Amniotic stem cell (primary cell): Measurements from ENCODE around the gene TMC8.
"Not testable (repeated sequence)": the region's sequence is repeated elsewhere in the genome, so short reads cannot be mapped to it uniquely, and the experiment has no call there.

Source experiments
- DNase-seq: peaks from one replicate; lab custom pipeline; 2025; lab: John Stamatoyannopoulos, UW

TMC8 gene

DNA sequence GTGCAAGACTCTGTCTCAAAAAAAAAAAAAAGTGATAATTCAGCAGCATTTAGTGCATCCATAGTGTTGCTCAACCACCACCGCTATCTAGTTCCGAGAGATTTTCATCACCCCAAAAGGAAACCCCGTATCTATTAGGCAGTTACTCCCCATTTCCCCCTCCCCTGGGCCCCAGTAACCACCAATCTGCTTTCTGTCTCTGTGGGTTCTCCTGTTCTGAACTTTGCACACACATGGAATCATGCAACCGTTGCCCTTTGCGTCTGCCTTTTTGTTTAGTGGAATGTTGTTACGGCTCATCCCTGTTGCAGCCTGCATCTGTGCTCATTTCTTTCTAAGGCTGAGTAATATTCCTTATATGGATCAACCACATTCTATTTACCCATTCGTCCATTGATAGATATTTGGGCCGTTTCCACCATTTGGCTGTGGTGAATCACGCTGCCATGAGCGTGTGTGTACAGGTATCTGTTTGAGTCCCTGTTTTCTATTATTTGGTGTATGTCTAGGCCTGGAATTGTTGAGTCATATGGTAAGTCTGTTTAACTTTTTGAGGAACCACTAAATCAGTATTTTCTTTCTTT, 29.1 kb downstream of the TMC8 start:
- DNase-seq: no peak

DNA sequence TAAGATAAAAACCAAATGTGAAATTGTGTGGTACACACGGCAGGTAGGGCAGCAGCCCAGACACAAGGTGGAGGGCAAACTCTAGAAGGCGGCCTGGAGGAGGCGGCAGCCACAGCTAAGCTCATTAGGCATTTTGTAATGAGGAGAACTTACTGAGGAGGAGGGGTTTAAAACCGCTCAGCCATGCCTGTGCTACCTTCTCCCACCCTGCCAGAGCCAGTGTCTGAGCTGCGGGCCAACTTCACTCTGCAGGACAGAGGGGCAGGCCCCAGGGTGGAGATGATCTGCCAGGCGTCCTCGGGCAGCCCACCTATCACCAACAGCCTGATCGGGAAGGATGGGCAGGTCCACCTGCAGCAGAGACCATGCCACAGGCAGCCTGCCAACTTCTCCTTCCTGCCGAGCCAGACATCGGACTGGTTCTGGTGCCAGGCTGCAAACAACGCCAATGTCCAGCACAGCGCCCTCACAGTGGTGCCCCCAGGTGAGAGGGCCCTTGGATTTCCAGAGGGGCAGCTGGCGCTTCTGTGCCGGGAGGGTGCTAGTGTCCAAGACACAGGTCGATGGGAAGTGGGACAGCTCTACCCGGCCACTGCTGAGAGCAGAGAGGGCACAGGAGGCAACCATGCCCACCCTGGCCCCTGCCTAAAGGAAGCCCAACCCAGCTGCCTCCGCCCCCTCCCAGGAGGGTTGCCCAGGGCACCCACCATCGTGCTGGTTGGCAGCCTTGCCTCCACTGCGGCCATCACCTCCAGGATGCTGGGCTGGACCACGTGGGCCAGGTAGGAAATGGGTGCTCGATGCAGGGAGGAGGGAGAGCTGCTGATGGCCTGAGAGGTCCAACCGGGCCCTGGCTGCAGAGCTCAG, 33.5 kb downstream of the TMC8 start:
- DNase-seq: no peak

DNA sequence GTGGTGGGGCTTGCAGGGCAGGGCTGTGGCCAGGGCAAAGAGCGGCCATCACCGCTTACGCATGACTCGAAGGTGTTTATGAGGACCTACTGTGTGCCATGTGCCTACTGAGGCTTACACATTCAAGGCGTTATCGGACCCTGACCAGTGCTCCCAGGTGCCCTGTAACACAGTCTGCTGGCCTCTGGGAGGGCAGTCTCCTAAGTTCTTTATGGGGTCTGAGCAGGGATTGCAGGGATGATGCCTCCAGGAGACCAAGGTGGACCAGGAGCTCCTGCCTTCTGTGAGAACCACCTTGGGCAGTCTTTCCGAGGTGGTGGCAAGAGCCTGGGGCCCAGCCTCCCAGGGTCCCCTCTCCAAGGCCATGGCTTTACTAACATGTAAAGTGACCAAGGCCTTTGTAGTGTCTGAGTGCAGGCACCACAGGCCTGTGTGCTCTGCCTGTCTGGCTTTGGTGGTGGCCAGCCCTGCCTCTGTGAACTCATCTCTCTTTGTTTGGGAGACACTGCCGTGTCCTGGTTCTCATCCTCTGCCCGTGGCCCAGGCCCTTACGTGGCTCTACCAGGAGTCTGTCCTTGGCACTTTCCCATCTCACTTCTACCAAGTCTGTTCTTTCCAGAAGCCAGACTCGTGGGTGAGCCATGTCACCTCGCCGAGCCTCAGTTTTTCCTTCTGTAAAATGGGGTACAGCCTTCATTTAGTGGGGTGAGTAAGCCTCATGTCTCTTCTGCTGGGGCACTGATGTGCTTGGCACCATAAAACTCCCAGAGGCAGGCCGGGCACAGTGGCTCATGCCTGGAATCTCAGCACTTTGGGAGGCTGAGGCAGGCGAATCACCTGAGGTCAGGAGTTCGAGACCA, 34.4 kb downstream of the TMC8 start:
- DNase-seq: no peak

DNA sequence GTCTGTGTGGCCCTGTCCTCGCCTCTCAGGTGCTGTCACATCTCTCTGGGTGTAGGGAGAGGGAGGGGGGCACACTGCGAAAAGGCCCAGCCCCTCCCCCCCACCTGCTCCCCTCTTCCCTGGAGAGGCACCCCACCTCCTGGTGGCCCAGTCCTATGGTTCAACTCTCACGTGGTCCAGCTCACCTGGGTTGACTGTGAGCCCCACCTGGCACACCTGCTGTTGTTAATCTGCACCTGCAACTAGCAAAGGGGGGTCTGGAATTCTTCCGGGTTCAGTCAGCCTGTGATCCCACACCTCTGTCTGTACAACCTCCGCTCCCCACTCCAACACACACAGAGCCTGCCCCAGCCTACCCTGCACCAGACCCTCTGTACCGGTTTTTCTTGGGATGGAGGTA, 35.8 kb downstream of the TMC8 start:
- DNase-seq: no peak

DNA sequence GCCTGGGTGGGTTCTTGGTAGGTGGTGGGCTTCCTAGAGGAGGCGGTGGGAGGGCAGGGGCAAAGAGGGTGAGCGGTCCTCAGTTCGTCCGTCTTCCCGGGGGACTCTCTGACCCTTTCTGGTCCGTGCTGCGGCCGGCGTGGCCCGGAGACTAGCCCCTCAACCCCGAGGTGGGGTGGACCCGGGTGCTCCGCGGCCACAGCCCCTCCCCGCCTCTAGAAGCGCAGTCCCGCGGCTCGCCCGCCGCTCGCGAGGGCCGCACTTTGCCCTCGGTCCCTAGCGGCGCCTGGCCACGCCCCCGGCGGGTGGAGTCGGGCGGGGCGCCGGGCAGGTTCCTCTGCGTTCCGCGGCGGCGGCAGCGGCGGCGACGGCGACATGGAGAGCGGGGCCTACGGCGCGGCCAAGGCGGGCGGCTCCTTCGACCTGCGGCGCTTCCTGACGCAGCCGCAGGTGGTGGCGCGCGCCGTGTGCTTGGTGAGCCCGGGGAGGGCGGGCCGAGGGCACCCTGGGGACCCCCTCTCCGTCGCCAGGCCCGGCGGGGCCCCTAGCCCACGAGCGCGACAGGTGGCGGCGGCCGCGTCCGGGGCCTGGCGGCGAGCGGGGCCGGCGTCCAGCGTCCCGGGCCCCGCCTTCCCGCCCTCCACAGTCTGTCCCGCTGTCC, 37.8 kb downstream of the TMC8 start, which contains the start of gene SYNGR2:
Gene SYNGR2 (plus strand): TSS at position 340 of the 661 bp plus-strand sequence. CDS start 36 bp downstream, at position 376.
- DNase-seq: no peak

DNA sequence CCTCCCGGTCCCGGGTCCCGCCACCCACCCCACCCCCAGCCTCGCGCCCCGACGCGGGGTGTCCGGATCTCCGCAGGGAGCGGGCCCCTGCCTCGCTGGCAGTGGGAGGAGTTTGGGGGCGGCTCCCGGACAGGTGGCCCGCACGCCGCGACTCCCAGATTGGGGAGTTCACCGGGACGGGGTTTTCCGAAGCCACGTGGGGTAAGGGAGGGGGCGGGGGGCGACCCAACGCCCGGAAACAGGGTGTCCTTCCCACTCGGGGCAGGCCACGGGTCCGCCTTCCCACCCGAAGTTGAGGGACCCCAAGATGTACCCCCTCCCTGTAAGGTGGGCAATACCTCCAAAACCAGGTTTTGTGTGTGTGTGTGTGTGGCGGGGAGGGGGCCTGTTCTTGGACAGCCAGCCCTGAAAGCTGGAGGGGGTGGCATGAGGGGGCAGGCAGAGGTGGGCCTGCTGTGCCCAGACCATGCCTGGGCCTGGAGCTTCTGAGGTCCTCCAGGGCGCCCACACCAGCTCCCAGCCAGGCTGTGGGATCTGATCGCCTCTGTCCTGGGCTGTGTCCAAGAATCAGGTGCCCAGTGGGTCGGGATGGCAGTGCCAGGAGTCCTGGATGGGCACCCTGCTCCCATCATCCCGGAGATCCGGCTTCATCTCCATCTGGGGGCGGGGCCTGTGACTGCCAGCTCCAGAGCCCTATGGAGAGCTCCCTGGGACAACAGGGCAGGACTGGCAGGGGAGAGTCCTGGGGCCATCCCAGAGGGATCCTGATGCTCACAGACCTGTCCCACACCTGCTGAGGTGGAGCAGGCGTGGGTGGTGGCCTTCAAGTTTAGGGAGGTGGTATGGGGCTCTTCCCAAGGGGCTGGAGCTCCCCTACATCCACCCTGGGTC, 38.6 kb downstream of the TMC8 start:
- DNase-seq: peak; percentile 24

DNA sequence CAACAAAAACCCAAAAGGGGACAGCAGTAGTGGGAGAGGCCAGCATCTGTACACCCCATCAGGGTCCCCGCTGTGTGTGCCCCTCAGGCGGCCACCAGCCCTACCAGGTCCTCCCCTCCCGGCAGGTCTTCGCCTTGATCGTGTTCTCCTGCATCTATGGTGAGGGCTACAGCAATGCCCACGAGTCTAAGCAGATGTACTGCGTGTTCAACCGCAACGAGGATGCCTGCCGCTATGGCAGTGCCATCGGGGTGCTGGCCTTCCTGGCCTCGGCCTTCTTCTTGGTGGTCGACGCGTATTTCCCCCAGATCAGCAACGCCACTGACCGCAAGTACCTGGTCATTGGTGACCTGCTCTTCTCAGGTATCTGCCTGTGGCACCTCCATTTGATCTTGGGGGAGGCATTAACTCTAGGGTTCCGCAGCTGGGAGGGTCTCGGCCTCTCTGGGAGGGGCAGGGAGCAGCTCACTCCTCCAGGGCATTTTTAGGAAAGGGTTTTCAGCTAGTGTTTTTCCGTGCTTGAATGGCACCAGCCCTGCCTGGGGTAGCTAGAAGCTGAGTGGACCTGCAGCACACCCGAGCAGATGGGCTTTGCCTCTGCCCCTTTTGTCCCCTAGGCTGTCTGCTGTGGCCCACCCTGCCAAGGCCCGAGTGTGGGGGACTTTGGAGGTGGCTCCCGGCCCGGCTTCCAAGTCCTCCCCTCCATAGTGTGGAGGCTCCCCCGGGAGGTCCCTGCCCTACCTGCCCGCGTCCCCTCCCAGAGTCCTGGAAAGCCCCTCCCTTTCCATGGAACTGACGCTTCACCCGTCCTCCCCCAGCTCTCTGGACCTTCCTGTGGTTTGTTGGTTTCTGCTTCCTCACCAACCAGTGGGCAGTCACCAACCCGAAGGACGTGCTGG, 40.4 kb downstream of the TMC8 start:
- no peak for DNase-seq

DNA sequence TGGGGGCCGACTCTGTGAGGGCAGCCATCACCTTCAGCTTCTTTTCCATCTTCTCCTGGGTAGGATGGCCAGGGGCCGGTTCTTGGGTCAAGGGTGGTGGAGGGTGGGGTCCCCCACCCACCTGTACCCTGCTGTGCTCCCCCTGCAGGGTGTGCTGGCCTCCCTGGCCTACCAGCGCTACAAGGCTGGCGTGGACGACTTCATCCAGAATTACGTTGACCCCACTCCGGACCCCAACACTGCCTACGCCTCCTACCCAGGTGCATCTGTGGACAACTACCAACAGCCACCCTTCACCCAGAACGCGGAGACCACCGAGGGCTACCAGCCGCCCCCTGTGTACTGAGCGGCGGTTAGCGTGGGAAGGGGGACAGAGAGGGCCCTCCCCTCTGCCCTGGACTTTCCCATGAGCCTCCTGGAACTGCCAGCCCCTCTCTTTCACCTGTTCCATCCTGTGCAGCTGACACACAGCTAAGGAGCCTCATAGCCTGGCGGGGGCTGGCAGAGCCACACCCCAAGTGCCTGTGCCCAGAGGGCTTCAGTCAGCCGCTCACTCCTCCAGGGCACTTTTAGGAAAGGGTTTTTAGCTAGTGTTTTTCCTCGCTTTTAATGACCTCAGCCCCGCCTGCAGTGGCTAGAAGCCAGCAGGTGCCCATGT, 41.1 kb downstream of the TMC8 start:
- not testable (repeated sequence) for DNase-seq

DNA sequence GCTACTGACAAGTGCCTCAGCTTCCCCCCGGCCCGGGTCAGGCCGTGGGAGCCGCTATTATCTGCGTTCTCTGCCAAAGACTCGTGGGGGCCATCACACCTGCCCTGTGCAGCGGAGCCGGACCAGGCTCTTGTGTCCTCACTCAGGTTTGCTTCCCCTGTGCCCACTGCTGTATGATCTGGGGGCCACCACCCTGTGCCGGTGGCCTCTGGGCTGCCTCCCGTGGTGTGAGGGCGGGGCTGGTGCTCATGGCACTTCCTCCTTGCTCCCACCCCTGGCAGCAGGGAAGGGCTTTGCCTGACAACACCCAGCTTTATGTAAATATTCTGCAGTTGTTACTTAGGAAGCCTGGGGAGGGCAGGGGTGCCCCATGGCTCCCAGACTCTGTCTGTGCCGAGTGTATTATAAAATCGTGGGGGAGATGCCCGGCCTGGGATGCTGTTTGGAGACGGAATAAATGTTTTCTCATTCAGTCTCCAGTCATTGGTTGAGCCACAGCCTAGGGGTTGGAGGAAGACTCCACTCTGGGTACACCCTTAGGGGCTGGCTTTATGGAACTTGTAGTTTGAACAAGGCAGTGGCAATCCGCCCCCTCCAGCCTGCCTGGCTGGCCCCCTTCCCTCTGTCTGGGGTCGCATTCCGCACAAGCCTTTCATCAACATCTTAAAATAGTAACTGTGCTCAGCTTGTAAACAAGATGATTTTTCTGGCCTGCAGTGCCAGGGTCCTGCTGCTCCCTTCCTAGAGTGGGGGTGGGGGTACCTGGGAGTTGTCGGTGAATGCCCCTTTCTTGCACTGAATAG, 41.9 kb downstream of the TMC8 start:
- no peak for DNase-seq

DNA sequence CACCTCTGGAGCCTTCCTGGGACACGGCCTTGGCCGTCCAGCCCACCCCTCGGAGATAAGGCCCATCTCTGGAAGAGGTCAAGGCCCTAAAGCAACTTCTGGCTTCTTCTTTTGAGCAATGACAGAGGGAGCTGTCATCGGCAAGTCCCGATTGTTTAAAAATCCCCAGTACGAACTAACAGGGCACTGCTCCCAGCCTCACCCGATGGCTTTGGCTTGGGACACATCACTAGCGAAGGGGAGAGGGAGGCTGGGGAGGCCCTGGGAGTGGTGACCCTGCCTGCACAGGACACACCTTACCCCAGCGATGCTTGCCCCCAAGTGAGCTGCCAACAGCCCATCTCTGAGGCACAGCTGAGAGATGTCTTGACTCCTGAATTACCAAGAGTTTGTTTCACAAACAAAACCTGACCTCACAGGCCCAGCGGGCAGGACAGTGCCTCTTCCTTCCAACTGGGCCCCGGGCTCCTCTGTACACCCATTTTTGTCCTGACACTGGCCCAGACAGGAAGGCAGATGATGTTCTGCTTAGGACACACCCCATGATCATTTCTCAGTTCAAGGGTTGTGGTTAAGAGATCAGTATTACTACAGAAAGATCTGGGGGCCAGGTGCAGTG, 42.6 kb downstream of the TMC8 start:
- no peak for DNase-seq

DNA sequence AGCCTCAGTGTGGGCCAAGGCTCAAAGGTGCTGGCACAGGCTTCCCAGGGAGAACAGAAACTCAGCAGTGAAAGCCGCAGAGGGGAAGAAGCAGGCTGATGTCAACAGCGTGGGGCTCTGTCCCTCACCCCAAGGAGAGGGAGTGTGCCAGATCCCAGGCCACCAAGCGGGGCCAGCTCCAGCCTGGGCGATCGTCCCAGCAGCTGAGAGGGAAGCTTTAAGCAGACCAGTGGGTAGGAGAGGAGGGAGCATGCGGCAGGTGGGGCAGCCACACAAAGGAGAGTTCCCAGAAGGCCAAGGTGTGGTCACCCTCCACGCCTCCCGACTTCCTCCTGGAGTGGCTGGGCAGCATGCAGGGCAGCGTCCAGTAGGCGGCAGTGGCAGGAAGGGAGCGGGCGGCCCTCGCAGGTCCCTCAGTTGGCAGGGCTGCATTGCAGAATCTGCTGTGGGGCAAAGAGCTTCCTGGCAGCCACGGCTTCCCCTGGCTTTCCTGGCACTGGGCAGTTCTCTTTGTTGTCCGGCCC, 43.8 kb downstream of the TMC8 start:
- DNase-seq: no peak

DNA sequence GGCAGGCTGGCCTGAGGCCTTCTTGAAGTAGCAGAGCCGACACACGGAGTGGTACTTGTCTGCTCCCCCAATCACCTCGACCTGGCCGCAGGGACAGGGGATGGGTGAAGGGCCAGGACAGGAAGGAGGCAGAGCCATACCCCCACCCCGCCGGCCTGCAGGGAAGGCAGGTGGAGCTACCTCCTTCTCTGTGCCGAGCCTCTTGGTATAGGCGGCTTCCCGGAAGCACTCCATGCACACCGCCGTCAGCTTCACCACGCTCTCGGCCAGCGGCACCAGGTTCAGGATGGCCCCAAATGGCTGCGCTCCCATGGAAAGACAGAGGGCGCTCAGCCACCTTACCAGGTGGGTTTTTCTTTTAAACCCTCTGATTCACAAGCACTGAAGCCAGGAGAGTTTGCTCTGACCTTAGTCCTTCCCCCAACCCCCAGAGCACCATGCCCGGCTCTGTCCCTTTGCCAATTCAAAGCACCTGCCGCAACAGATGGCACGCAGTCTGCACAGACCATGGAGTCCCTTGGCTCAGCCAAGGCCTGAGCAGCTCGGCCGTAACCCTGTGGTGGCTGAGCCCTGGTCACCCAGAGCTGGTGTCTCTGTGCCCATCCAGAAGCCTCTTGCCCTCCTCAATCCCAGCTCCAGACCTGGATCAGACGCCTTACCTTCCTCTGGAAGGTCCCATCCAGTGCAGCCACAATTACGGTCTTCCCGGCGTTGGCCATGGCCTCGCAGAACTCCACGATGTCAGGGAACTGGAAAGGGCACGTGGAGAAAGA, 44.5 kb downstream of the TMC8 start:
- no peak for DNase-seq

DNA sequence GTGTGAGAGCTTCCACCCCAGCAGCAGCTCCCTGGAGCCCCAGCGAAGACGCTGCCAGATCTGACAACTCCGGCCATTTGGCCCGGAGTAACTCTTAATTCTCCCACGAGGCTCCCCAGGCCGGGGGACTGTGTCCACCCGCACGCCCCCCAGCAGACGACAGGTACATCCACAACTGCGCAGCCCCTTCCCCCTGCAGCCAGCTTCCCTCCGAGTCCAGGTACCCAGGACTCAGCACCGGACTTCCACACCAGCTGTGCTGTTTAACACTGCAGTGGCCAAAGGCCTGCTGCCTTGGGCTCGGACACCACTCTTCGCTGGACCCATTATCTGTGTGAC, 45.0 kb downstream of the TMC8 start:
- DNase-seq: no peak

DNA sequence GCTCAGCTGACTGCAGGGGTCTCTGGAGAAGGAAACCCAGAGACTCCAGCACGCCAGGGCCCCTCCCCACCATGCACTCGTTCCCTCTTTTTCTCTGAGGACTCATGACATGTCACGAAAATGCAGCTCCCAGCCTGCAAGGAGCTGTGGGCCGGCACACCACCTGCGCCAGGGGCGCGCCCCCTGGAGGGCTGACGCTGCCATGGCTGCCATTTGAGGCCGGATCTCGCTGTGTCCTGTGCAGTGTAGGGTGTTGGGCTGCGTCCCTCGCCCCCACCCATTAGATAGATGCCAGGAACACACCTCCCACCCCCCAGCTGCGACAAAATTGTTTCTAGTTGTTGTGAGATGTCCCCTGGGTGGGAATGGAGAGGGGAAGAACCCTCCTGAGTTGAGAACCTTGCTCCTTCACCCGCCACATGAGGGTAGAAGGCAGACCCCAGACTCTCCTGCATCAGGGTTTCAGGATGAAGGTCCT, 46.0 kb downstream of the TMC8 start:
- peak; percentile 5 for DNase-seq

DNA sequence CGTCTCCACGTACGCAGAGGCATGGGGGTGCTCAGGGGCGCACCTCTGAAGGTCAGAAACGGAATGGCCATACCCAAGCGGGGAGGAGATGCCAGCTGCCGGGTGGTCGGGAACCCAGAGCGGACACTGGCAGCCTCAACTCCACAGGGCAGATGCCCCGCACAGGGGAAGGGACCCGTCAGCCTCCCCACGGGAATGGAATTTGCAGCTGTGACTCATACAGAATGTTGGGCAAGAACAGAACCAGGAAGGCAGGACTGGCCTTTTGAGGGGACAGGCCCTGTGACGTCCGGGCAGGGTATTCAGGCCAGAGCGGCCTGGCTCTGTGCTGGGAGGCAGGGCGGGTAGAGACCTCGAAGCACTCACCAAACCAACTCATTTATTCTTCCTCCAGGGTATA, 48.8 kb downstream of the TMC8 start:
- no peak for DNase-seq

DNA sequence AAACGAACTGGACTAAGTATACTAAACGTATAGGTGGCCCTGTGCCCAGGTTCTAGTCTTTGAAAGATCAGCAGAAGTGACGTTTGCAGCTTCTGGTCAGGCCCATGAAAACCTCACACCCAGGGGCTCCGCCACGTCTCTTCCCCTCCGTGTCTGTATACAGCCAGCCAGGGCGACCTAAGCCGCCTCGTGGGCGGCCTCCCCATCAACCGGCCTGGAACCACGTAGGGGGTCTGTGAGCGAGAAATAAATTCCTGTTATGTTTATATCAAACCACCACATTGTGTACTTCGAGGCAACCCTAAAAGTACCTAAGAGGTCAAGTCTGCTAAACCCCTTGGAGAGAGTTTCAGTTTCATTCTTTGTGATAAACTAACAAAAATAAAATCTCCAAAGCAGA, 49.5 kb downstream of the TMC8 start:
- no peak for DNase-seq

DNA sequence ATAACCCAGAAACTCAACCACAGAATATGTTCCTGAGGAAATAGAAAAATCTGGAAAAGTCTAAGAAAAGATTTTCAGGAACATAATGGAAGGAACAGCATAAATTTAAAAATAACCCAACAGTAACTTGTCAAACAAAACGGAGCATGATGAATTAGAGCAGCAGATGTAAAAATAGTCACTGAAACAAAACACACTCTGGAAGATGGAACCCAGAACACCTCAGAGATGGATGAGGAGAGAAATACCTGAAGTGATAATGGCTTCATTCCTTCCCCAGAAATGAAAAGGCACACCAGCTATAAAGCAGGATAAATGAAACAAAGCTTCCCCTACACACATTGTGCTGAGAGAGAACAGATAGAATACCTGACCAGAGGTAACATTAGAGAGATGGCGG, 49.9 kb downstream of the TMC8 start:
- no peak for DNase-seq
